ENCODE measurements around the gene PPT2.

DNA sequence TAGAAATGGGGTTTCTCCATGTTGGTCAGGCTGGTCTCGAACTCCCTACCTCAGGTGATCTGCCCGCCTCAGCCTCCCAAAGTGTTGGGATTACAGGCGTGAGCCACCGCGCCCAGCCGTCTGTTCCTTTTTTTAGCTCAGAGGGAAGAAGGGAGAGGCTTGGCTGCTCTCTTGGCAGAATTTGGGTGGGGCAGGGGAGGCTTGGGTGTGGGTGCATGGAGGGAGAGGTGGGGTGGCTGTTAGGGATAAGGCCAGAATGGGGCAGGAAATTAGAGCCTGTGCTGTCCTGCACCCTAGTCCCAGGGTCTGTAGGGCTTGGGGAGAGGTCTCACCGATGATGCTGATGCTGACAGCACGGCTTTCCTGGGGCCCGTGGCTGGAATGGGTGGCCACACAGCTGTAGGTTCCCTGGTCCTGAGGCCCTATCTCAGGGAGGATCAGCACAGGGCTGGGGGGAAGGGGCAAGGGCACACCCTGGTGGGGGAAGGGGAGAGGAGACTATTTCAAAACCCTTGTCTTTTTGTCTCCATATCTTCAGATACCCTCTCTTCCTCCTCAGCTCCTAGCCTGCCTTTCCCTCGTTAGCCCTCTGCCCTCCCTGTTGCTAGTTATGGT lies 28.1 kb downstream of the PPT2 start:
- TF ChIP-seq RAD21 (conservative IDR thresholded peaks at IDR 0.05 in 1 of 2, IDR thresholded peaks at IDR 0.05 in 1 of 2) (no peak), RCOR1 (IDR thresholded peaks at IDR 0.05; ENCODE audit: low read depth, low read length) (no peak), BHLHE40 (IDR thresholded peaks at IDR 0.05; ENCODE audit: low read depth, low read length) (no peak), CHD2 (IDR thresholded peaks at IDR 0.05; ENCODE audit: low read length, partially characterized antibody) (no peak), HDAC2 (IDR thresholded peaks at IDR 0.05) (no peak), POLR2AphosphoS2 (conservative IDR thresholded peaks at IDR 0.05; ENCODE audit: low read length) (no peak), POLR2A (IDR thresholded peaks at IDR 0.05; ENCODE audit: low read length) (no peak), SREBF2 (IDR thresholded peaks at IDR 0.05) (no peak), EP300 (IDR thresholded peaks at IDR 0.05) (no peak)
- TF ChIP-seq, protein P1, sequence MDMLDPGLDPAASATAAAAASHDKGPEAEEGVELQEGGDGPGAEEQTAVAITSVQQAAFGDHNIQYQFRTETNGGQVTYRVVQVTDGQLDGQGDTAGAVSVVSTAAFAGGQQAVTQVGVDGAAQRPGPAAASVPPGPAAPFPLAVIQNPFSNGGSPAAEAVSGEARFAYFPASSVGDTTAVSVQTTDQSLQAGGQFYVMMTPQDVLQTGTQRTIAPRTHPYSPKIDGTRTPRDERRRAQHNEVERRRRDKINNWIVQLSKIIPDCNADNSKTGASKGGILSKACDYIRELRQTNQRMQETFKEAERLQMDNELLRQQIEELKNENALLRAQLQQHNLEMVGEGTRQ (IDR thresholded peaks at IDR 0.05): no peak
- TF ChIP-seq, protein P2, sequence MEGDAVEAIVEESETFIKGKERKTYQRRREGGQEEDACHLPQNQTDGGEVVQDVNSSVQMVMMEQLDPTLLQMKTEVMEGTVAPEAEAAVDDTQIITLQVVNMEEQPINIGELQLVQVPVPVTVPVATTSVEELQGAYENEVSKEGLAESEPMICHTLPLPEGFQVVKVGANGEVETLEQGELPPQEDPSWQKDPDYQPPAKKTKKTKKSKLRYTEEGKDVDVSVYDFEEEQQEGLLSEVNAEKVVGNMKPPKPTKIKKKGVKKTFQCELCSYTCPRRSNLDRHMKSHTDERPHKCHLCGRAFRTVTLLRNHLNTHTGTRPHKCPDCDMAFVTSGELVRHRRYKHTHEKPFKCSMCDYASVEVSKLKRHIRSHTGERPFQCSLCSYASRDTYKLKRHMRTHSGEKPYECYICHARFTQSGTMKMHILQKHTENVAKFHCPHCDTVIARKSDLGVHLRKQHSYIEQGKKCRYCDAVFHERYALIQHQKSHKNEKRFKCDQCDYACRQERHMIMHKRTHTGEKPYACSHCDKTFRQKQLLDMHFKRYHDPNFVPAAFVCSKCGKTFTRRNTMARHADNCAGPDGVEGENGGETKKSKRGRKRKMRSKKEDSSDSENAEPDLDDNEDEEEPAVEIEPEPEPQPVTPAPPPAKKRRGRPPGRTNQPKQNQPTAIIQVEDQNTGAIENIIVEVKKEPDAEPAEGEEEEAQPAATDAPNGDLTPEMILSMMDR (IDR thresholded peaks at IDR 0.05): no peak

All from A549 (cell line).